Measurements from ENCODE around the gene CAPN11. TPM values are rescaled to one million over a fixed set of nuclear protein-coding genes. Genes with fewer than 3 reads are reported as not detected.
A peak's percentile ranks its signal among the peaks of the same experiment; 100 is the strongest.

The CAPN11 gene
- total RNA-seq, 1 experiment from 2014 or later = not detected

DNA sequence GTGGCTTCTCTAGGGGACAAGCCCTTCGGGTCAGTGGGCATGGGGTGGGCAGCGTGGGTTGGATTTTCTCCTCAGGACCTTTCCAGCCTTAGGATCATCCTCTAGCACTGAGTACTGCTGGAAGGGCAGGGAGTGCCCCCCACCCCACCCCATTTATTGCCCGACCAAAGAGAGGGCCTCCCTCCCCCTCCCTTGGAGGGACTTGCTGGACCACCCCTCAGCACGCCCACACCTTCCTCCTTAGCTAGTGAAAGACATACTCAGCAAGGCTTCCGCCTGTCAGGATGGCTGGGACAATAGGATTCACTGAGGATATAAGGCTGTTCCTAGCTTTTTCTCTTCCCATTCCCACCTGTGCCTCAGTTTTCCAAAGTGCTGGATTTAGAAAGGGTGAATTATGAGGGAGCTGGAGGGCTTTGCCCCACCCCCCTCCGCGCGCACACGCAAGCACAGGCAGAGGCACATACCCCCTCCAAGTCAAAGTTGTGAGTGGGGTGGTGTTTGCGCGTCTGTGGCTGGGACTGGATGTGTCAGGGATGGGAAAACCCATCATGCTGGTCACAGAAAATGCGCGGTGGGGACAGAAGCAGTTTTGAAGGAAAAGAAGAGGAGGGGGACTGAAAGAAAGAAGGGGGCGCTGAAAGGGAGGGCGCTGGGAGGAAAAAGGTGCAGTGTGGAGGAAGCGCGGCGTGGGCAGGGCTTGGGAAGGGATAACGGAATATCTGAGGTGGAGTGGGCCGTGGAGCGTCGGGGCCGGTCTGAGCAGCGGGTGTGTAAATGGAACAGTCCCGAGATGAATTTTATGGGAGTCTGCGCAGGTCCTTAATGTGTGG is 64.1 kb downstream of the CAPN11 start:
- intact Hi-C loops (cut with micrococcal nuclease) = no loop called here
- Histone ChIP-seq H3K9me2 (replicated peaks; ENCODE audit: low read length) (no peaks in the 10 kb centered on the region), H3K9ac (ENCODE audit: low read length) (peak overlapping the region; percentile 21; the same call in 1 of the 2 replicates), H3K27ac (ENCODE audit: low read length) (no peak overlapping the region), H4K20me1 (ENCODE audit: low read length) (peaks cover 5% of the 10 kb centered on the region; the same call in 1 of the 2 replicates), H3K36me3 (ENCODE audit: low read depth, low read length) (no peaks in the 10 kb centered on the region), H3K4me3 (ENCODE audit: low read length) (peak overlapping the region; percentile 69), H3K4me1 (ENCODE audit: insufficient read depth, low read length) (peaks cover 29% of the 10 kb centered on the region), H3K79me2 (ENCODE audit: low read length) (peaks cover 32% of the 10 kb centered on the region), H3K4me2 (ENCODE audit: low read length) (peak overlapping the region; percentile 85), H3K9me3 (ENCODE audit: low read length) (no peaks in the 10 kb centered on the region), H2AFZ (ENCODE audit: low read length) (peak overlapping the region; percentile 79), H3F3A (ENCODE audit: low read length, unreplicated experiment) (peaks cover 4% of the 10 kb centered on the region), H3K27me3 (ENCODE audit: low read length) (no peaks in the 10 kb centered on the region)
- TF ChIP-seq EZH2phosphoT487 (IDR thresholded peaks at IDR 0.05; ENCODE audit: borderline replicate concordance, low read length) (no peak), CTCF (conservative IDR thresholded peaks at IDR 0.05; ENCODE audit: low read depth, low read length) (no peak), EZH2 (IDR thresholded peaks at IDR 0.05; ENCODE audit: low read length, unreplicated experiment) (no peak)
- ChIA-PET CTCF (interaction anchor here (0.7 to 0.9 kb wide), 2 partner anchors 12 to 15 kb away, joined by 3 to 6 read pairs; no protein-coding TSS in a partner anchor), POLR2A (ENCODE audit: unreplicated experiment) (interaction anchor here (0.6 to 0.7 kb wide), 2 partner anchors 31 to 463 kb away, joined by 3 to 20 read pairs; no protein-coding TSS in a partner anchor)
- ATAC-seq (peak; percentile 21), DNase-seq (peak; percentile 16)
- no TSS peak for BruUV-seq (replicated peaks)

- Histone ChIP-seq H3K4me1 (ENCODE audit: insufficient read depth, low read length) (peaks cover 26% of the 10 kb centered on the region), H3K27me3 (ENCODE audit: low read length) (no peaks in the 10 kb centered on the region), H3F3A (ENCODE audit: low read length, unreplicated experiment) (peaks cover 4% of the 10 kb centered on the region), H3K36me3 (ENCODE audit: low read depth, low read length) (no peaks in the 10 kb centered on the region), H3K4me2 (ENCODE audit: low read length) (peak within 1 kb of the TSS; percentile 85), H3K27ac (ENCODE audit: low read length) (no peak within 1 kb of the TSS), H3K9me2 (replicated peaks; ENCODE audit: low read length) (no peaks in the 10 kb centered on the region), H4K20me1 (ENCODE audit: low read length) (peaks cover 5% of the 10 kb centered on the region; the same call in 1 of the 2 replicates), H3K79me2 (ENCODE audit: low read length) (peaks cover 32% of the 10 kb centered on the region), H2AFZ (ENCODE audit: low read length) (peak within 1 kb of the TSS; percentile 80), H3K4me3 (ENCODE audit: low read length) (peak within 1 kb of the TSS; percentile 69), H3K9me3 (ENCODE audit: low read length) (no peaks in the 10 kb centered on the region), H3K9ac (ENCODE audit: low read length) (peak within 1 kb of the TSS; percentile 60)
- TF ChIP-seq EZH2phosphoT487 (IDR thresholded peaks at IDR 0.05; ENCODE audit: borderline replicate concordance, low read length) (no peak), EZH2 (IDR thresholded peaks at IDR 0.05; ENCODE audit: low read length, unreplicated experiment) (no peak), CTCF (conservative IDR thresholded peaks at IDR 0.05; ENCODE audit: low read depth, low read length) (no peak)
- CTCF ChIA-PET = interaction anchor here (0.9 kb wide), 1 partner anchor 14 kb away, joined by 3 read pairs; no protein-coding TSS in a partner anchor
- ATAC-seq (peak; percentile 44), DNase-seq (peak; percentile 72)
- intact Hi-C loops (cut with micrococcal nuclease) = no loop called here
- BruUV-seq (replicated peaks) = no TSS peak
- POLR2A ChIA-PET (ENCODE audit: unreplicated experiment) = interaction anchor here (0.5 to 0.6 kb wide), 5 partner anchors 19 to 587 kb away, joined by 3 to 20 read pairs (median 4); no protein-coding TSS in a partner anchor
Measured at GRCh38 chr6:44223319-44224028, 64.9 kb downstream of the CAPN11 start, which contains the start of gene SLC29A1. TSS of gene SLC29A1 (plus strand) at chr6:44223595. CDS start at chr6:44227314, 3,719 bp downstream.
